Peyer's patch (tissue), 4 donors: ENCODE measurements around the gene CXorf65.

Experiments
- POLR2A ChIP-seq, 2 donors: fragments of 450-650 bp; IDR thresholded peaks; one replicate each; pipeline ENCODE4 v1.5.1; 2017; ENCODE audit warnings: antibody characterized with exemption in 2 of 2, mild to moderate bottlenecking in 2 of 2, moderate library complexity in 2 of 2
- TF ChIP-seq, protein P1 (sequence below), 6 experiments: fragments of 450-650 bp in 4 of 6; fragments of 200-600 bp in 2 of 6; sonication (generic) in 1 of 6; IDR thresholded peaks; one replicate each; pipeline ENCODE4 v1.5.1; 2017 to 2019; ENCODE audit warnings: antibody characterized with exemption in 6 of 6, mild to moderate bottlenecking in 3 of 6, moderate library complexity in 1 of 6

DNA sequence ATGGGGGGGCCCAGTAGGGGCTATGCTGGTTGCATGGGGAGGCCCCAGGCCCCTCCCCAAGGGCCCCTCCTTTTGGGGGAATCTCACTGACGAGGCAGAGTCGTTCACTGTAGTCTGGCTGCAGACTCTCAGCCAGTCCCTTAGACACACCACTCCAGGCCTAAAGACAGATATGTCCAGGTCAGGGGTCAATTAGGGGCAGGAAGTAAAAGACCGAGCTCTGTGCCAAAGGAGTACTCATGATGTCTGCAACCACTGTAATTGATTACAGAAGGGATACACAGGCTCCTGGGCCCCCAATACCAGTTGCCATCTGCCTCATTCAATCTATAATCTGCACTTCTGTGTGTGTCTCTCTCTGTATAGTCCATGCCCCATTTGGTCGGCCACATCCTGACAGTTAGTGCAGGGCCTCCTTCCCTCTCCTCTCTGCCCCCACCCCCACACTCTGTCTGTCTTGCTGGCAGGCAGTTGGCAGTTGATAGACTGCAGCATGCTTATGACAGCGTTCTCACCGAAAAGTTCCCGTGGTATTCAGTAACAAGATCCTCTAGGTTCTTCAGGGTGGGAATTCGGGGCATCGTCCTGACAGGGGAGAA is 1.3 kb upstream of the CXorf65 start:
- TF ChIP-seq, protein P1, sequence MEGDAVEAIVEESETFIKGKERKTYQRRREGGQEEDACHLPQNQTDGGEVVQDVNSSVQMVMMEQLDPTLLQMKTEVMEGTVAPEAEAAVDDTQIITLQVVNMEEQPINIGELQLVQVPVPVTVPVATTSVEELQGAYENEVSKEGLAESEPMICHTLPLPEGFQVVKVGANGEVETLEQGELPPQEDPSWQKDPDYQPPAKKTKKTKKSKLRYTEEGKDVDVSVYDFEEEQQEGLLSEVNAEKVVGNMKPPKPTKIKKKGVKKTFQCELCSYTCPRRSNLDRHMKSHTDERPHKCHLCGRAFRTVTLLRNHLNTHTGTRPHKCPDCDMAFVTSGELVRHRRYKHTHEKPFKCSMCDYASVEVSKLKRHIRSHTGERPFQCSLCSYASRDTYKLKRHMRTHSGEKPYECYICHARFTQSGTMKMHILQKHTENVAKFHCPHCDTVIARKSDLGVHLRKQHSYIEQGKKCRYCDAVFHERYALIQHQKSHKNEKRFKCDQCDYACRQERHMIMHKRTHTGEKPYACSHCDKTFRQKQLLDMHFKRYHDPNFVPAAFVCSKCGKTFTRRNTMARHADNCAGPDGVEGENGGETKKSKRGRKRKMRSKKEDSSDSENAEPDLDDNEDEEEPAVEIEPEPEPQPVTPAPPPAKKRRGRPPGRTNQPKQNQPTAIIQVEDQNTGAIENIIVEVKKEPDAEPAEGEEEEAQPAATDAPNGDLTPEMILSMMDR (IDR thresholded peaks at IDR 0.05): no peak
- no peak for TF ChIP-seq POLR2A (IDR thresholded peaks at IDR 0.05)
